MM.1S (cell line): ENCODE data around the gene AP5M1.

Experiments
- EZH2 ChIP-seq: fragments of 300-600 bp; sonication (generic); optimal IDR thresholded peaks from 2 replicates; pipeline ENCODE3; 2017; ENCODE audit warnings: low read depth, mild to moderate bottlenecking, antibody characterized with exemption, low read length, mixed read lengths
- EZH2phosphoT487 ChIP-seq: fragments of 300-600 bp; sonication (generic); IDR thresholded peaks from 2 replicates; pipeline ENCODE4 v1.6.1; 2018; ENCODE audit warnings: antibody characterized with exemption, low read length
- TF ChIP-seq, protein P1 (sequence below): fragments of 300-600 bp; sonication (generic); IDR thresholded peaks from 2 replicates; pipeline ENCODE4 v1.5.1; 2016; ENCODE audit warnings: antibody characterized with exemption, low read length, mixed read lengths

DNA sequence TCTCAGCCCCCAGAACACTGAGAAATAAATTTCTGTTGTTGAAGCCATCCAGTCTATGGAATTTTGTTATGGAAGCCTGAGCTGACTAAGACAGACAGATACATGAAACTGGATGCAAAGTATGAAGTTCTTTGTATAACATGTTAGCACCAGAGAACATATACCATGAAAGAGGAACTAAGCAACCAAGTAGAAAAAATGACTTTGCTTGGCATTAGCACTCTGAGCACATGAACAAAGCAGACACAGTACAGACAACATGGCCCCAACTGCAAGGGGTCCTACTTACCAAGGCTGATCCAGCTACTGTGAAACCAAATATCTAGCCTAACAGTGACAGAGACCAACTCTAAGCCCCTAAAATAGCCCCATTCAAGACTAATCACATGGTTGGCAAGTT, 13.9 kb upstream of the AP5M1 start:
- TF ChIP-seq, protein P1, sequence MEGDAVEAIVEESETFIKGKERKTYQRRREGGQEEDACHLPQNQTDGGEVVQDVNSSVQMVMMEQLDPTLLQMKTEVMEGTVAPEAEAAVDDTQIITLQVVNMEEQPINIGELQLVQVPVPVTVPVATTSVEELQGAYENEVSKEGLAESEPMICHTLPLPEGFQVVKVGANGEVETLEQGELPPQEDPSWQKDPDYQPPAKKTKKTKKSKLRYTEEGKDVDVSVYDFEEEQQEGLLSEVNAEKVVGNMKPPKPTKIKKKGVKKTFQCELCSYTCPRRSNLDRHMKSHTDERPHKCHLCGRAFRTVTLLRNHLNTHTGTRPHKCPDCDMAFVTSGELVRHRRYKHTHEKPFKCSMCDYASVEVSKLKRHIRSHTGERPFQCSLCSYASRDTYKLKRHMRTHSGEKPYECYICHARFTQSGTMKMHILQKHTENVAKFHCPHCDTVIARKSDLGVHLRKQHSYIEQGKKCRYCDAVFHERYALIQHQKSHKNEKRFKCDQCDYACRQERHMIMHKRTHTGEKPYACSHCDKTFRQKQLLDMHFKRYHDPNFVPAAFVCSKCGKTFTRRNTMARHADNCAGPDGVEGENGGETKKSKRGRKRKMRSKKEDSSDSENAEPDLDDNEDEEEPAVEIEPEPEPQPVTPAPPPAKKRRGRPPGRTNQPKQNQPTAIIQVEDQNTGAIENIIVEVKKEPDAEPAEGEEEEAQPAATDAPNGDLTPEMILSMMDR: no peak
- TF ChIP-seq EZH2phosphoT487: no peak
- TF ChIP-seq EZH2: no peak
